Measurements from ENCODE around the gene LAIR2.

Gene LAIR2

DNA sequence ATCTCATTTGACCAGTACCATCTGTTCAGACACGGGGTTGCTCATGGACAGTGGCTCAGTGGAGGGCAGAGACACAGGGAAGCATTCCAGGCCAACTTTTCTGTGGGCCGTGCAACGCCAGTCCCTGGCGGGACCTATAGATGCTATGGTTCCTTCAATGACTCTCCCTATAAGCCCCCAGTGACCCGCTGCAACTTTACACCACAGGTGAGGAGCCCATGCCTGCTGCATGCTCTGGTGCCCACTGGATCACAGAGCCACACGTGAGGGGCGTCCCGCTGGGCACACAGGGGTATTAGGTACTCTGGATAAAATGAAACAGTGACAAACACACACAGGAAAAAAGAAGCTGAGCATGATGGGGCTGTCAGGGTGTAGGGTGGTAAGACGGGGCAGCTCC, 34.3 kb downstream of the LAIR2 start:
- Histone ChIP-seq H3K36me3 (ENCODE audit: low read depth) (no peaks in the 10 kb centered on the region), H3K27me3 (ENCODE audit: insufficient read depth, poor library complexity, severe bottlenecking) (peaks cover 17% of the 10 kb centered on the region), H3K9me3 (ENCODE audit: severe bottlenecking) (no peaks in the 10 kb centered on the region), H3K27ac (ENCODE audit: poor library complexity, severe bottlenecking) (no peak overlapping the region), H3K4me1 (ENCODE audit: insufficient read depth, poor library complexity, severe bottlenecking) (no peaks in the 10 kb centered on the region), H3K4me3 (ENCODE audit: severe bottlenecking) (no peak overlapping the region)
- TF ChIP-seq, protein P1, sequence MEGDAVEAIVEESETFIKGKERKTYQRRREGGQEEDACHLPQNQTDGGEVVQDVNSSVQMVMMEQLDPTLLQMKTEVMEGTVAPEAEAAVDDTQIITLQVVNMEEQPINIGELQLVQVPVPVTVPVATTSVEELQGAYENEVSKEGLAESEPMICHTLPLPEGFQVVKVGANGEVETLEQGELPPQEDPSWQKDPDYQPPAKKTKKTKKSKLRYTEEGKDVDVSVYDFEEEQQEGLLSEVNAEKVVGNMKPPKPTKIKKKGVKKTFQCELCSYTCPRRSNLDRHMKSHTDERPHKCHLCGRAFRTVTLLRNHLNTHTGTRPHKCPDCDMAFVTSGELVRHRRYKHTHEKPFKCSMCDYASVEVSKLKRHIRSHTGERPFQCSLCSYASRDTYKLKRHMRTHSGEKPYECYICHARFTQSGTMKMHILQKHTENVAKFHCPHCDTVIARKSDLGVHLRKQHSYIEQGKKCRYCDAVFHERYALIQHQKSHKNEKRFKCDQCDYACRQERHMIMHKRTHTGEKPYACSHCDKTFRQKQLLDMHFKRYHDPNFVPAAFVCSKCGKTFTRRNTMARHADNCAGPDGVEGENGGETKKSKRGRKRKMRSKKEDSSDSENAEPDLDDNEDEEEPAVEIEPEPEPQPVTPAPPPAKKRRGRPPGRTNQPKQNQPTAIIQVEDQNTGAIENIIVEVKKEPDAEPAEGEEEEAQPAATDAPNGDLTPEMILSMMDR (IDR thresholded peaks at IDR 0.05; ENCODE audit: poor library complexity, severe bottlenecking), result no peak
- ATAC-seq (ENCODE audit: low read depth) (no peak), DNase-seq (ENCODE audit: low spot score) (no peak)

DNA sequence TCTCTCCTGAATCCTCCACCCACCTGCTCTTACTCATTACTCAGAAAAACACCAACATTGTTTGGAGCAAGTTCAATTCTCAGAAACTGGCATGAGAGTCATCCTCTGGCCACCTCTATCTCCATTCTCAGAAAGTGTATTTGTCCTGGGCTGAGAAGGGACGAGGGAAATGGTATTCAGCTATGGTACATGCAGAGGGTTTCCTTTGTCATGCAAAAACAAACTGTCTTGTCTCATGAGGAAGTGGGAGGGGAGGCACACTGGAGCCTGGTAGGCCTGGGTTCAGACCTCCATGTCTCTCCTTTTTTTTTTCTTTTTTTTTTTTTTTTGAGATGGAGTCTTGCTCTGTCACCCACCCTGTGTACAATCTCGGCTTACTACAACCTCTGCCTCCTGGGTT, 39.1 kb downstream of the LAIR2 start:
- Histone ChIP-seq H3K9me3 (ENCODE audit: severe bottlenecking) (no peaks in the 10 kb centered on the region), H3K36me3 (ENCODE audit: low read depth) (no peaks in the 10 kb centered on the region), H3K27ac (ENCODE audit: poor library complexity, severe bottlenecking) (no peak overlapping the region), H3K4me1 (ENCODE audit: insufficient read depth, poor library complexity, severe bottlenecking) (no peaks in the 10 kb centered on the region), H3K27me3 (ENCODE audit: insufficient read depth, poor library complexity, severe bottlenecking) (no peaks in the 10 kb centered on the region), H3K4me3 (ENCODE audit: severe bottlenecking) (no peak overlapping the region)
- DNase-seq (ENCODE audit: low spot score) (no peak), ATAC-seq (ENCODE audit: low read depth) (no peak)
- TF ChIP-seq, protein P1 (IDR thresholded peaks at IDR 0.05; ENCODE audit: poor library complexity, severe bottlenecking), result no peak

DNA sequence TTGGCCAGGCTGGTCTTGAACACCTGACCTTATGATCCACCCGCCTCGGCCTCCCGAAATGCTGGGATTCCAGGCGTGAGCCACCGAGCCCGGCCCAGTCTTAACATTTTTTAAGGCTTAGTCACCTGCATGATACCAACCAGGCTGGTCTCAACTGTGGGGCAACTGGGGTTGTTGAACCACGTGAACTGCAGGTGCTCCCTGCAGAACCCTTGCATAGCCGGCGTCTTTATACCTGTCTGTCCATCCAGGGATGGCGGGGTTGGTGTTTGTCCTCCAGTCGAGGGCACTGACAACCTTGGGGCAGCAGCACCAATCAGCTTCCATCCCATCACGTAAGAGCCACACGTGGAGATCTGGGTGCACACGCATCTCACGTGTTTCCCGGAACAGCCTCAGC, 46.2 kb downstream of the LAIR2 start:
- Histone ChIP-seq H3K27ac (ENCODE audit: poor library complexity, severe bottlenecking) (no peak overlapping the region), H3K4me3 (ENCODE audit: severe bottlenecking) (no peak overlapping the region), H3K27me3 (ENCODE audit: insufficient read depth, poor library complexity, severe bottlenecking) (no peaks in the 10 kb centered on the region), H3K36me3 (ENCODE audit: low read depth) (no peaks in the 10 kb centered on the region), H3K4me1 (ENCODE audit: insufficient read depth, poor library complexity, severe bottlenecking) (no peaks in the 10 kb centered on the region), H3K9me3 (ENCODE audit: severe bottlenecking) (no peaks in the 10 kb centered on the region)
- TF ChIP-seq, protein P1 (IDR thresholded peaks at IDR 0.05; ENCODE audit: poor library complexity, severe bottlenecking), result no peak
- no peak for DNase-seq (ENCODE audit: low spot score)
- ATAC-seq (ENCODE audit: low read depth), result no peak

DNA sequence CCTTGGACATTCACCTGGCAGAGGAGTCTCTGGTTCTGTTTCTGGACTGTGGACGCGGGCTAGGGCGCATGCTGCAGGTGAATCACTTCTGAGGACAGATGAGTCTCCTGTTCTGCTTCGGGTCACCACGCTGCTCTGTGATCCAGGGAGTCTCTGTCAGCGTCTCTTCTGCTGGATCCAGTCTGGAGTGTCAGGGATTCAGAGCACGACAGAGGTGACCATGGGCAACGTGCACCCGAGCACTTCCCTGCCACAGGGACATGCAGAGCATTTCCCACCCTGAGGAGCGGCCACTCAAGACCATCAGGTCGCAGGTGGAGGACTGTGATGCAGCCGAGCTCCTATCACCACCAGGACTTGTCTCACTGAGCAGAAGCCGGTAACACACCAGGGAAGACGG, 46.6 kb downstream of the LAIR2 start:
- no peaks in the 10 kb centered on the region for H3K36me3 ChIP-seq (ENCODE audit: low read depth)
- no peaks in the 10 kb centered on the region for H3K9me3 ChIP-seq (ENCODE audit: severe bottlenecking)
- no peak for ATAC-seq (ENCODE audit: low read depth)
- no peaks in the 10 kb centered on the region for H3K4me1 ChIP-seq (ENCODE audit: insufficient read depth, poor library complexity, severe bottlenecking)
- no peak overlapping the region for H3K27ac ChIP-seq (ENCODE audit: poor library complexity, severe bottlenecking)
- no peak overlapping the region for H3K4me3 ChIP-seq (ENCODE audit: severe bottlenecking)
- no peaks in the 10 kb centered on the region for H3K27me3 ChIP-seq (ENCODE audit: insufficient read depth, poor library complexity, severe bottlenecking)
- TF ChIP-seq, protein P1 (IDR thresholded peaks at IDR 0.05; ENCODE audit: poor library complexity, severe bottlenecking), result no peak
- no peak for DNase-seq (ENCODE audit: low spot score)

DNA sequence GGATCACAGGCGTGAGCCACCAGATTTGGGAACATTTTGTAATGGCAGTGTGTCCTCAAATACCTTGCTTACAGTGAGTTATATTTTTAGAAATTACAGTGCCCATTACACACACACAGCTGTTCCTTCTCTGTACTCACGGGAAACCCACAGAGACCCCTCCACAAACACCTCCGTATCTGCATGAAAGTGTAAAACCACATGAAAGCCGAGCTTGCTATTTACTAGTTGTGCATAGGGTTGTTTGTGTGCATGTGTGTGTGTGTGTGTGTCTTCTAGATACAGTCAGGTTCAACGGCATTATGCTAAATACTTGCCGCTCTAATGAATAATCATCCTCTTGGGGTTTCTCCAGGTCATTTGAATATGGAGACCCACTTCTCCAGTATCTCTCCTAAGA, 48.7 kb downstream of the LAIR2 start:
- TF ChIP-seq, protein P1 (IDR thresholded peaks at IDR 0.05; ENCODE audit: poor library complexity, severe bottlenecking), result no peak
- no peak for ATAC-seq (ENCODE audit: low read depth)
- no peaks in the 10 kb centered on the region for H3K27me3 ChIP-seq (ENCODE audit: insufficient read depth, poor library complexity, severe bottlenecking)
- DNase-seq (ENCODE audit: low spot score), result no peak
- no peak overlapping the region for H3K27ac ChIP-seq (ENCODE audit: poor library complexity, severe bottlenecking)
- H3K9me3 ChIP-seq (ENCODE audit: severe bottlenecking), result no peaks in the 10 kb centered on the region
- no peak overlapping the region for H3K4me3 ChIP-seq (ENCODE audit: severe bottlenecking)
- no peaks in the 10 kb centered on the region for H3K36me3 ChIP-seq (ENCODE audit: low read depth)
- H3K4me1 ChIP-seq (ENCODE audit: insufficient read depth, poor library complexity, severe bottlenecking), result no peaks in the 10 kb centered on the region

Measured in RWPE2 (cell line).